Mesothelial cell of epicardium (in vitro differentiated cells): ENCODE measurements around the gene WWC2. TPM values are rescaled to one million over a fixed set of nuclear protein-coding genes. Genes with fewer than 3 reads are reported as not detected.

Source experiments
- DNase-seq, 2 experiments: peaks; one replicate each; pipeline ENCODE4 v3.0.0; 2021; ENCODE audit warnings: low spot score in 2 of 2; ENCODE audit not compliant: unreplicated experiment in 2 of 2
- H3K27ac Mint-ChIP-seq: 2 replicates; pipeline ENCODE4 v1.8.0; 2021; ENCODE audit warnings: mixed read lengths
- H3K27me3 Mint-ChIP-seq: 2 replicates; pipeline ENCODE4 v1.8.0; 2021; ENCODE audit warnings: low read depth, mixed read lengths
- H3K36me3 Mint-ChIP-seq: 2 replicates; pipeline ENCODE4 v1.8.0; 2021; ENCODE audit warnings: mixed read lengths
- H3K4me1 Mint-ChIP-seq: 2 replicates; pipeline ENCODE4 v1.8.0; 2021; ENCODE audit warnings: mixed read lengths
- H3K4me3 Mint-ChIP-seq: 2 replicates; pipeline ENCODE4 v1.8.0; 2021; ENCODE audit warnings: mild to moderate bottlenecking, moderate library complexity, mixed read lengths
- H3K9me3 Mint-ChIP-seq: 2 replicates; pipeline ENCODE4 v1.8.0; 2021; ENCODE audit warnings: mixed read lengths
- CTCF ChIP-seq: fragments of 200-600 bp; sonication (generic); IDR thresholded peaks from one replicate; pipeline ENCODE4 v1.5.0; 2021; ENCODE audit warnings: antibody characterized with exemption; ENCODE audit not compliant: unreplicated experiment
- total RNA-seq: library from RNA; stranded (reverse); gene quantifications from 3 replicates; pipeline ENCODE4 v1.2.1, GENCODE V29; 2021

Gene WWC2
- total RNA-seq, 1 donor from 2014 or later = 64.1 TPM

GRCh38 chr4:183100827-183101226, 1.8 kb downstream of the WWC2 start:
- no peak for TF ChIP-seq CTCF
- Mint-ChIP-seq H3K27me3 (no peaks in the 10 kb centered on the region), H3K4me1 (peaks cover 38% of the 10 kb centered on the region), H3K4me3 (peak overlapping the region; percentile 72), H3K36me3 (no peaks in the 10 kb centered on the region), H3K27ac (peak overlapping the region; percentile 88), H3K9me3 (no peaks in the 10 kb centered on the region)
- DNase-seq = no peak

GRCh38 chr4:183101956-183102480, 3.0 kb downstream of the WWC2 start:
- DNase-seq = no peak
- H3K9me3 Mint-ChIP-seq = peaks cover 6% of the 10 kb centered on the region
- peak overlapping the region; percentile 72 for H3K4me3 Mint-ChIP-seq
- H3K36me3 Mint-ChIP-seq = peaks cover 6% of the 10 kb centered on the region
- H3K27me3 Mint-ChIP-seq = no peaks in the 10 kb centered on the region
- peaks cover 29% of the 10 kb centered on the region for H3K4me1 Mint-ChIP-seq
- TF ChIP-seq CTCF = no peak
- H3K27ac Mint-ChIP-seq = peak overlapping the region; percentile 88

- H3K4me3 Mint-ChIP-seq = no peak overlapping the region
- H3K27ac Mint-ChIP-seq = no peak overlapping the region
- no peak for DNase-seq
- H3K36me3 Mint-ChIP-seq = peaks cover 6% of the 10 kb centered on the region
- TF ChIP-seq CTCF = no peak
- H3K27me3 Mint-ChIP-seq = no peaks in the 10 kb centered on the region
- peaks cover 6% of the 10 kb centered on the region for H3K9me3 Mint-ChIP-seq
- peaks cover 23% of the 10 kb centered on the region for H3K4me1 Mint-ChIP-seq
Observed at GRCh38 chr4:183105092-183105491, 6.0 kb downstream of the WWC2 start.

- Mint-ChIP-seq H3K36me3 (peaks cover 6% of the 10 kb centered on the region), H3K27me3 (no peaks in the 10 kb centered on the region), H3K4me1 (peaks cover 23% of the 10 kb centered on the region), H3K27ac (no peak overlapping the region), H3K4me3 (no peak overlapping the region), H3K9me3 (peaks cover 6% of the 10 kb centered on the region)
- TF ChIP-seq CTCF = no peak
- DNase-seq = no peak
Observed at GRCh38 chr4:183106839-183107238, 7.8 kb downstream of the WWC2 start.

- Mint-ChIP-seq H3K4me1 (peaks cover 24% of the 10 kb centered on the region), H3K27ac (no peak overlapping the region), H3K9me3 (peaks cover 6% of the 10 kb centered on the region), H3K36me3 (peaks cover 6% of the 10 kb centered on the region), H3K27me3 (no peaks in the 10 kb centered on the region), H3K4me3 (no peak overlapping the region)
- DNase-seq = no peak
- no peak for TF ChIP-seq CTCF
Observed at GRCh38 chr4:183107891-183108459, 8.9 kb downstream of the WWC2 start.
